Activated CD4-positive, CD25-positive, alpha-beta regulatory T cell (primary cell): ENCODE results near the gene PCED1A.

Experiments used
- DNase-seq, 4 experiments: peaks; one replicate each; lab custom pipeline; 2025; lab: John Stamatoyannopoulos, UW

PCED1A gene, protein sequence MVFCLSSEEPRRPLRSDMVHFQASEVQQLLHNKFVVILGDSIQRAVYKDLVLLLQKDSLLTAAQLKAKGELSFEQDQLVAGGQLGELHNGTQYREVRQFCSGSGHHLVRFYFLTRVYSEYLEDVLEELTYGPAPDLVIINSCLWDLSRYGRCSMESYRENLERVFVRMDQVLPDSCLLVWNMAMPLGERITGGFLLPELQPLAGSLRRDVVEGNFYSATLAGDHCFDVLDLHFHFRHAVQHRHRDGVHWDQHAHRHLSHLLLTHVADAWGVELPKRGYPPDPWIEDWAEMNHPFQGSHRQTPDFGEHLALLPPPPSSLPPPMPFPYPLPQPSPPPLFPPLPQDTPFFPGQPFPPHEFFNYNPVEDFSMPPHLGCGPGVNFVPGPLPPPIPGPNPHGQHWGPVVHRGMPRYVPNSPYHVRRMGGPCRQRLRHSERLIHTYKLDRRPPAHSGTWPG

DNA sequence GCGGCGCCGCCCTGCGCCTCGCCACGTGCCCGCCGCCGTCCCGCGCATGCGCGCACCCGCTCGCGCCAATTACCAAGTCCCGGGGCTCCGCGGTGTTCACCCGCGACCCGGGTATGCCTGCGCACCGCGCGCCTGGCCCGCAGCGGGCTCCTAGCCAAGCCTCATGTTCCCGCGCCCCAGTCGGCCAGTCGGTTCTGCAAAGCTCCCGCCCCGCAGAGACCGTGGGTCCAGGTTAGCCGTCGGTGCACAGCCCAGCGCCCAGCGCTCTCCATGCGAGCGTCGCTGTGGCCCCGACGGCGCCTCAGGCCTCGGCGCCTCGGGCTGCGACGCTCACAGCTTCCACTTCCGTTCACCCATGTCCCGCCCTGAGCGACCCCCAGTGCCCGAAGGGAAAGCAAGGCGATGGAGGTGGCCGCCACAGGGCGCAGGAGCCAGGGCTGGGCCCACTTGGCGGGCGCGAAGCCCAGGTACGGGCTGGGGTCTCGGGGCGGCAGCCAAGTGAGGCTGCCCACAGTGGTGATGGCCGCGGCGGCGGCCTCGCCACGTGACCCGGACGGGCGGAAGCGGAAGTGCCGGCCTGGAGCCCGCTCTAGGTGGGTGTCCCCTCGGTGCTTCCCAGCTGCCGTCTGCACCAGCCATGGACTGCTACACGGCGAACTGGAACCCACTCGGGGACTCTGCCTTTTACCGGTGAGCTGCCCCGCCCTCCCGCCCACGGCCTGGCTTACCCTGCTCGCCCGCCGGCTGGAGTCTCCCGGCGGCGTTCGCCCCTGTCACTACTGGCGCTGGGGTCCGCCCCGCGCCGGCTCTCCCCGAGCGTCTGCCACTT, at the start of gene PCED1A, which contains the start of gene VPS16:
Gene PCED1A, minus strand, starts transcription at position 518 of the 829 bp plus-strand sequence. CDS start 743 bp downstream, outside the sequence.
Gene VPS16, plus strand, starts transcription at position 608 of the 829 bp plus-strand sequence. Its CDS starts 30 bp downstream, at position 638.
- DNase-seq: peak; percentile 63 to 84 (median 78)

DNA sequence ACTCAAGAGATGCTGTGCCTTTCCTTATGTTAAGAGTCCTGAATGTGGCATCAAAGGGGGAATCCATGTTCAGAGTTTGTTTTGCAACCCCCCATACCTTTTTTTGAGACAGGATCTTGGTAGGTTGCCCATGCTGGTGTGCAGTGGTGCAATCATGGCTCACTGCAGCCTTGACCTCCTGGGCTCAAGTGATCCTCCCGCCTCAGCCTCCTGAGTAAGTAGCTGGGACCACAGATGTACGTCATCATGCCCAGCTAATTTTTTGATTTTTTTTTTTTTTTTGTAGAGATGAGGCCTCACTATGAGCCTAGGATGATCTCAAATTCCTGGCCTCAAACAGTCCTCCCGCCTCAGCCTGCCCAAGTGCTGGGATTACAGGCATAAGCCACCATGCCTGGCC, 49.3 kb upstream of the PCED1A start:
- no peak for DNase-seq

DNA sequence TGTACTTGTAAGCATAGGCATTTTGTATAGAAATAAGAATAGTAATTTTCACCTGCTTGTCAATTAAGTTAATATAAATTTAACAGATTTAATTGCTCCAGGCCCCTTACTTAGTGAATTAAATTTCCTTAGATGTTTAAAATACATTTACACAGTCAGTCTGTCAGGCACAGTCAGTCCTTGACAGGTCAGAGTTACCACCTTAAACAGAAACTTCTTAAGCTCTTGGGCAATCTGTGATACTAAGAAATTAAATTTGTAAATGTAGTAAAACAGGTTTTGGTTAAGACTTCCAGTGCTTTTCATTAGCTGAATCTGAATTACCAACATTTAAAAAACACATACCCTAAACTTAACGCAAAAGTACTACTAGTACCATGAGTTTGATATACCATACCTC, 48.8 kb upstream of the PCED1A start:
- DNase-seq: no peak

DNA sequence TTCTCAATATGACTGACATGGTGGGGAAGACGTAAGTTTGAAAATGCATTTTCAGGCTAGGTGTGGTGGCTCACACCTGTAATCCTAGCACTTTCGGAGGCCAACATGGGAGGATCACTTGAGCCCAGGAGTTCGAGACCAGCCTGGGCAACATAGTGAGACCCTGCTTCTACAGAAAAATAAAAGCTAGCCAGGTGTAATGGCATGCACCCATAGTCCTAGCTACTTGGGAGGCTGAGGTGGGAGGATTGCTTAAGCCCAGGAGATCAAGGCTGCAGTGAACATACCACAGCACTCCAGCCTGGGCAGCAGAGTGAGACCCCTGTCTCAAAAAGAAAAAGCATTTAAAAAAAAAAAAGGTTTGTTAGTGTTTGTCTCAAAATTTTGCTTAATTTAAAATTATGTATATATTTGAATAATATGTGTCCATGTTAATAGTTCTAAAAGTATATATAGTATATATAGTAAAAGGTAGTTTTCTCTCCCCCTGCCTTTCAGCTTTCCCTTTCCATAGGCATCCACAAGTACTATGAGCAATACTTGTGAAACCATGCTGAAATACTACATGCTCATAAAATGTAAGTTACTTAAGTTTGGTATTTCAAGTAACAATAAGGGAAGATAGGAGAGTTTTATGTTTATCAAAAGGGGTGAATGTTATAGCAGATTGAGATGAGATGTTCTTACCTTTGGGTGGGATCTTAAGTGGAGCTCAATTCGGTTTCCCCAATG, 47.9 kb upstream of the PCED1A start:
- no peak for DNase-seq

DNA sequence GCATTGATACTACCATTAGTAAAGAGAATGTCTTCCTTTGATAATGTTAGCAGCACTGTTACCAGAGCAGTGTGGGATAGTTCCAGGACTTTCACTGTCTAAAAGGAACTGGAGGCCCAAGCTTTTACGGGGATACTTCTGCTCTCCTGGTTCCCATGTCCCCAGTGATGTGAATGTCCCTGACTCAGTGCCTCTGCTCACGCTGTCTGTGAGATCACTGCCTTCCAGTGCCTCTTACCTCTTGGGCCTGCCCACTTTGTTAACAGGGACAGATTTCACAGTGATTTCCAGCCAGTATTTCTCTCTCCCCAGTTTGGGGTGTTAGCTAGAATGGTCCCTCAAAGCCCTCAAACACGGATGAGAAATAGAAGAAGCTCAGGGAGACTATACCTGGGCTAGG, 47.3 kb upstream of the PCED1A start:
- DNase-seq: no peak

DNA sequence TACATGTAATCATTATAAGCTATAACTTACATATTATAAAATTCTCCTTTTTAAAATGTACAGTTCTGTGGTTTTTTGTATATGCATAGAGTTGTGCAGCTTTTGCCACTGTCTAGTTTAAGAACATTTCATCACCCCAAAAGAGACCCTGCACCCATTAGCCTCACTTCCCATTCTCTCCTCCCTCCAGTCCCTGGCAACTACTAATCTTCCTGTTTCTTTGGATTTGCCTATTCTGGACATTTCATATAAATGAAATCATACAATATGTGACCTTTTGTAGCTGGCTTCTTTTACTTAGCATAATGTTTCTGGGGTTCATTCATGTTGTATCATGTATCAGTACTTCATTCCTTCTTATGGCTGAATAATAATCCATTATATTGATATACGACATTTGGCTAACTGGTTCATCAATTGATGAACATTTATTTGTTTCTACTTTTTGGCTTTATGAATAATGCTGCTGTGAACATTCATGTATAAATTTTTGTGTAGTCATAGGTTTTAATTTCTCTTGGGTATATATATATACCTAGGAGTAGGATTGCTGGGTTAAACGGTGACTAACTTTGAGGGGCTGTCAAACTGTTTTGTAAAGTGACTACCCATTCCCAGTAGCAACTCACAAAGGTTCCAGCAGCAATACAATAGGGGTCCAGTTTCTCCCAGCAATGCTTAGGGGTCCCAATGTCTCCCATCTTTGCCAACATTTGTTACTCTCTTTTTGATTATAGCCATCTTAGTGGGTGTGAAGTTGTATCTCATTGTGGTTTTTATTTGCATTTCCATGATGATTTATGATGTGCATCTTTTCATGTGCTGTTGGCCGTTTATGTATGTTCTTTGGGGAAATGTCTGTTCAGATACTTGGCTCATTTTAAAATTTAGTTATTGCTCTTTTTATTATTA, 43.5 kb upstream of the PCED1A start:
- DNase-seq: no peak

DNA sequence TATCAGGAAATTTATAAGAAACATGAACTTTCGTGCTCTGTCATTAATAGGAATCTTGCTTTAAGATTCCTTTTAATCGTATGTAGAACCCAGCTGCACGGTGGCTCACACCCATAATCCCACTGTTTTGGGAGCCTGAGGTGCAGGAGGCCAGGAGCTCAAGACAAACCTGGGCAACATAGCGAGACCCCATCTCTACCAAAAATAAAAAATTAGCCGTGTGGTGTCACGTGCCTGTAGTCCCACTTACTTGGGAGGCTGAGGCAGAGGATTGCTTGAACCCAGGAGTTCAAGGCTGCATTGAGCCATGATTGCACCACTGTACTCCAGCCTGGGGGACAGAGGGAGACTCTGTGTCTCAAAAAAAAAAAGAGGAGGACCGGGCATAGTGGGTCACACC, 40.2 kb upstream of the PCED1A start:
- no peak for DNase-seq

DNA sequence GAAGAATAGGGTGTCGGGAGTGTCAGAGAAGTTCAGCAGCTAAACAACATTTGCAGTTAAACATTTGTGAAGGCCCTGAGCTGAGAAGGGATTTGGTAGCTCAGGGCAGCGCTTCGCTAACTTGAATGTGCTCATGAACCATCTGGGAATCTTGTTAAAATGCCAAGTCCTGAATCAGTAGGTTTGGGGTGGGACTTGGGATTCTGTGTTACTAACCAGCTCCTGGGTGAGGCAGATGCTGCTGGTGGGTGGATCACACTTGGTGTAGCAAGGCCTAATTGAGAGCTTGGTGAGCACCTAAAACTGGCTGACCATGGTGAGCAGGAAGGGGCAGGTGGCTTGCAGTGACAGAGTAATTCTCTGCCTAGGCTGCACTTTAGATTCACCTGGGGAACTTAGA, 38.7 kb upstream of the PCED1A start:
- DNase-seq: no peak

DNA sequence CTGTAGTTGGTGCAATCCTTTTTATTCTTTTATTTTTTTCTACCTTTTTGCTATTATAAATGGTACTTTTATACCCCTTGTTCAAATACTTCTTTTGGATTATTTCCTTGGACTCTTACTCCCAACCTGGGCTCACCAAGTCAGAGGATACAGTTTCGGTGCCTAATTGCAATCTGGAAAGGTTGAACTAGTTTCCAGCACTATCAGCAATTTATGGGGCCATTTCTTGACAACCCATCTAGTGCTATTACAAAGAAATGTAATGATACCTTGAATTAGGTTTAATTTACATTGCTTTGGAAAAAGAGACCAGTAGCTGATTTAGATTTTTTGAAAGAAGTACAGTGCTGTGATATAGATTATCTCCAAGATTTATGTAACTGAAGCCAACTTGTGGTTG, 38.1 kb upstream of the PCED1A start:
- no peak for DNase-seq

DNA sequence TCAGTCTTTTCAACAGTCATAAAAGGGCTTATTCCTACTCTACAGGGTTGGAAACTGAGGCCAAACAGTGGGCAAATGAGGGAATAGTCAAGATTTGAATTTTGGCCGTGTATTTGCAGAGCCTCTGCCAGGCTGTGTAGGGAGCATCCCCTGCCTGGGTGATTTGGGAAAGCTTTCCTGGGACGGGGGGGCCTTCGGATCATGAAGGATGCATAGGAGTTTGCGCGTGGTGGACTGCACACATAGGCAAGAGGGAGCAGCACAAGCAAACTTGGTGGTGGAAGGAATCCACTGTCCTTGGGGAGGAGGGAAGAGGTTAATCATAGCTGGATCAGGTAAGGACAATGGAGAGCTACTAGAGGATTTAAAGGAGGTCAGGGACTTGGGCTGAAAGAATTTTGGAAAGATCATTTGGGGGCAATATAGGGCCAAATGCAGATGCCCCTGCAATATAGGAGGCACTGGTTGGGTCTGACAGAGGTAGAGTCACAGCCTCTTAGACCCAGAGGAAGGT, 35.3 kb upstream of the PCED1A start:
- DNase-seq: no peak

DNA sequence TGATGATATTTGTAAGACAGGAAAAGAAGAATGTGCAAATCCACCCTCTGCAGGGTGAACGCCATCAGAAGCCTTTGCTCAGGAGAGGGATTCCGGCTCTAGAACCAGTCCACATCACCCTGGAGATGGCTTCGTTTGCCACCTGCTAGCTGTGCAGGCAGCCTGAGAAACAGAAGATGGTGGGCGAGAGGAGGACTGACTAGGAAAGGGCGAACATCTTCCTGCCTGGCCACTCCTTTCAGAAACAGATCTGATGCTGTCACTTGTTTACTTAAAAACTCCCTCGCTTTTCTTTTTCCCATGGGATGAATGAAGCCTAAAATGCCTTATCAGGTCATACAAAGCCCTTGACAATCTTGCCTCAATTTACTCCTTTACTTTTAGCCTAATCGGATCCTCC, 34.0 kb upstream of the PCED1A start:
- no peak for DNase-seq

DNA sequence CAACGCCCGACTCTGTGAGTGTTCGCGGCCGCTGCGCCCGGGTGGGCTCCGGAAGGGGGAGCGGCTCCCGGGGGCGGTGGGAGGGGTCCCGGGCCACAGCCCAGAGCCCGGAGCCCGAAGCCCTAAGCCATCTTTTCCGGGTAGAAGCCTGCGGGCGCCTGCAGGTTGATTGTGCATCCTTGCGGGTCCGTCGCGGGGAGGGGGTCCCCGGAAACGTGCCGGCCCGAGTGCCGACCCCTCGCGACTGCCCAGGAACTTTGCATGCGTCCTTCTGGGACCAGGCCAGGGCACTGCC, 33.2 kb upstream of the PCED1A start:
- peak in 3 of 4 experiments; percentile 47 to 58 (median 48) for DNase-seq

DNA sequence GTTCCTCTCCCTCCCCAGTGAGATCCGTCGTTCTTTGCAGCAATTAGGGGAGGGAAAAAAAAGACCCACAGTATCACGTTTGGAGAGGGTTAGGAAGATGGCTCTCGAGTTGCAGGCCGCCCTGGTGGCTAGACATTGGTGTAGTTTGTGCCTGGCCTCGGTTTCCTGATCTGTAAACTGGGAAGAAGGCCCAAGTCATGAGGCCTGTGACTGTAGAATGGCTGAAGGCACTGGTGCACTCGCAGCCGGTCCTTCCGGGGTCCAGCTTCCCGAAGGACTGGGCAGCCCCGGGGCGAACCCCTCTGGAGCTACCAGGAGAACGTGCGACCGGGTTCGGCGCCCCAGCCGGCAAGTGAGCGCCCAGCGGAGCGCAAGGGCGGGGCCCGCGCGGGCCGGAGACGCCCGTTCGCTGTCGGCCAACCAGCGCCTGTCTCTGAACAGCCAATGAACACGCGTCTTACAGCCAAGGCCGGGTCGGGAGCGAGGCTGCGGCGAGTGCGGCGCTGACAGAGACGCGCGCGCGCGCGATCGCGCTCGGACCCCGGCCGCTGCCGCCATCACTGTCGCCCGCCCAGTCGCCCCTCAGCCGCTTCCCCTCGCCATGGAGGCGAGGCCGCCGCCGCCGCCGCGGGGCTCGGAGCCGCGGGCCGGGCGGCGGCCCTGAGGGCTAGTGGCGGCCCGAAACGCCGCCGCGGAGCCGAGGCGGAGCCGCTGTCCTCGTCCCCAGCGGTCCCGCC, 32.7 kb upstream of the PCED1A start, which contains the start of gene PTPRA:
Gene PTPRA, plus strand, starts transcription at position 472 of the 737 bp plus-strand sequence. CDS start 90,797 bp downstream, outside the sequence.
- peak; percentile 72 to 84 (median 80) for DNase-seq

DNA sequence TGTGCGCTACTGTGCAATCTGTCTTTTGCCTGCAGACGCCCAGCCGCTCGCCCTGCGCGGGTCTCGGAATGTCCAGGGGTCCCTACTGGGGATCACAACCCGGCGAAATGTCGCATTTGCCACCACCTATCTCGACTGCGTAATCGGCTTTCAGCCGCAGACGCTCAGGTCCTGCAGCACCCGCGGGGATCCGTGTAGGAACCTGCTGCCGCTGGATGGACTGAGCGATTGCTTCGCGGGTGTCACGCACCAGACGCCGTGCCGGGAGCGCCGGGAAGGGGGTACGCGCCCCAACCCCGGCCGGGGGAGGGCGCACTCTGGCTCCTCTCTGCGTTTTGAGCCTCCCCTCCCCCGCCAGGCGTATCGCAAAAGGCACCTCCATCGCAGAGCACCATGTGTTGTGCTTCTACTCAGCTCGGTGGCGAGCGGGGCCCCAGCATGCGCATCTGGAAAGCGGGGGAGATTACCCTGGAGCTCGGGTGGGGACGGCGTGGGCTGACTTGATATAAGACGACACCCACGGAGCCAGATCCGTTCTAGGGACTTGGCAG, 32.1 kb upstream of the PCED1A start:
- DNase-seq: peak; percentile 48 to 64 (median 52)

DNA sequence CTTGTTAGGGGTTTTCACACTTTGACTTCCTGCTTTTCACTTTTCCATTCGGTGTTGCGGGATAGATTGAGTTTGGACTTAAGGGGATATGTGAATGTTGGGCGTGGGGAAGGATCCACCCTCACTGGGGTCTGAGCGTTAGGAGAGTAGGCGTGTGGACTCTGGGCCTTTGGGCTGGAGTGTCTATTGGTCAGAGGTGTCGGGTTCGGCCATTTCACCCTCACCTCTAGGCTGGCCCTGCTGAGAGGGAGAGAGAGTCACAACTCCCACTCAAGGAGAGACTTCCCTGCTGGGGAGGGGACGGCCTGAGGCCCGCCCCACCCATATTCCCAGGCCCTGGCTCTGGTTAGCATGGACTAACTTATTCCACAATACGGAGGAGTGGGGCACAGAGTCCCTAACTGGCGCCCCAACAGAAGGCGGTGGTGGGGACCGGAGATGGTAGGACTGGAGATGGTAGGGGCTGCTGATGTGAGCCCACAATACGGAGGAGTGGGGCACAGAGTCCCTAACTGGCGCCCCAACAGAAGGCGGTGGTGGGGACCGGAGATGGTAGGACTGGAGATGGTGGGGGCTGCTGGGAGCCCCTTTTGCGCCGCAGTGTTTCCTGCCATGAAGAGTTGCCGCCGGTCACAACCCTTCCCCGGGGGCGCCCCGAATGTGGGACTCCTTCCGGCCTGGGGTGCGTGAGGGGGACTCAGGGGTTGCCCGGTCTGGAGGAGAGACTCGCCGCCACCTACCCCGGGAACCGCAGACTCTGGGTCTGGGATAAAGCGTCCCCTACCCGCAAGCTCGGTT, 31.4 kb upstream of the PCED1A start:
- no peak for DNase-seq

DNA sequence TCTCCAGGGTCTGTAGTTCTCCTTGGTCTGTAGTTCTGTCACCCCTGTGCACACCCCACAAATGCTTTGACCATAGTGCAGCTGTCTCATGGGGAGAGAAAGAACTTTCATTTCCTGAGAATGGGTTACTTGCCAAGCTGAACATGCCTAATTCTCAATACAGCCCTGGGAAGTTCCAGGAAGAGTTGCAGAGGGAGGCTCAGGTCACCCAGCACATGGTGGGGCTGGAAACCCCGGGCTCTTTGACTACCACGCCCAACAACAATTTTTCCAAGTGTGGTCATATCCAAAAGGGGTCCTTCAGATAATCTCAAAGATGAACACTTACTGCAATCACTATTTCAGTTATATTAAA, 30.6 kb upstream of the PCED1A start:
- no peak for DNase-seq

DNA sequence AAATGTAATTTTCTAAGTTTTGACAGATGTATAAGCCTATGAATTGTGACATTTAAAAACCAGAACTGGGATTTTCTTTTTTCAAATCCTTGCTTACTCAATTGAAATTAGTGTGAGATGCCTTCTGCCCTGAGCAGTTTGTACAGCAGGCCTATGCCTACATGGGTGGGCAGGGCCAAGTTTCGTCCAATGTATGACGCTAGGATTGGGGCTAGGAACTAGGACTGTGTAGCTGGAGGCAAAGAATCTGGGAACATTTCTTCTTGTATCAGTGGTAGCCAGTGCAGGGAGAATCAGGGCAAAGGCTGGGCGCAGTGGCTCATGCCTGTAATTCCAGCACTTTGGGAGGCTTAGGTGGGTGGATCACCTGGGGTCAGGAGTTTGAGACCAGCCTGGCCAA, 28.9 kb upstream of the PCED1A start:
- DNase-seq: no peak

DNA sequence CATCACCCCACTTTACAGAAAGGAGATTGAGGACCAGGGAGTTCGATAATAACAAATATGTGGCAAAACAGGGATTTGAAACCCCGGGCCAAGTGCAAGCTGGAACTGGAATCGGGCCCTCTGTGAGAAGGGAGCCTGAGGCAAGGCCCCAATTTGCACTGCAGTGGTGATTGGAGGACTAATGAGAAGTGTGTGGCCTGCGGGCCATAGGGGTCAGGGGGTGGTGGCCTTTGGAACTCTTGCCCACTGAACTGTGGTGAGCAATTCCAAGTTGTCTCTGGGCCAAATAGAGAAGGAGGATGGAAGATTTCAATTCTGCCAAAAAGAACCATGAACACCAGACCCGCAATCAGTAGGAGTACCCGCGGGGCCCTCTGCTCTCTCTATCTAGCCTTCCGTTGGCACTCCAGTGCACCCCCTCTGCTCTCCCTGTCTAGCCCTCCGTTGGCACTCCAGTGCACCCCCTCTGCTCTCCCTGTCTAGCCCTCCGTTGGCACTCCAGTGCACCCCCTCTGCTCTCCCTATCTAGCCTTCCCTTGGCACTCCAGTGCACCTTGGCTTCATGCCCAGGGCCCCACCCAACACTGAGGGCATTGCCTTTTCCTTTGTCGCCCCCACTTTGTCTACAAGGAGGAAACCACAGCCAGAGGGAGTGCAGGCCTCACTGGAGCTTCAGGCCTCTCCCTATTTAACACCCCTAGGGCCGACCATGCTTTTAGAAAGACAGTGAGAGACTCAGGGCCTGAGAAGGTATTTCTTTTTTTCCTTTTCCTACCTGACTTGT, 26.8 kb upstream of the PCED1A start:
- DNase-seq: no peak
